Heart left ventricle (tissue), 16 donors: ENCODE measurements around the gene DDAH2. TPM values are rescaled to one million over a fixed set of nuclear protein-coding genes. Genes with fewer than 3 reads are reported as not detected.

Source experiments
- ATAC-seq, 4 donors: fragments of 200-7000 bp; cut with Tn5 transposase; one replicate each; pipeline ENCODE4 v1.9.1; 2020 to 2022; ENCODE audit warnings: moderate library complexity in 4 of 4, mild to moderate bottlenecking in 3 of 4, moderate number of reproducible peaks in 1 of 4
- DNase-seq, 5 donors: peaks; one replicate each; pipeline ENCODE4 v3.0.0-alpha.2; 2020
- H3K27ac ChIP-seq, 12 donors: fragments of 200-600 bp; sonication (generic) in 4 of 12; one replicate each; pipeline versions ENCODE4 v1.5.0 to v1.8.0; 2016 to 2022; ENCODE audit warnings: mild to moderate bottlenecking in 2 of 12
- H3K27me3 ChIP-seq, 9 donors: fragments of 200-600 bp; sonication (generic) in 2 of 9; one replicate each; pipeline versions ENCODE4 v1.5.1 to v1.8.0; 2016 to 2022; ENCODE audit warnings: mild to moderate bottlenecking in 3 of 9
- H3K36me3 ChIP-seq, 9 donors: fragments of 200-600 bp; sonication (generic) in 2 of 9; one replicate each; pipeline versions ENCODE4 v1.5.0 to v1.8.0; 2018 to 2022; ENCODE audit warnings: mild to moderate bottlenecking in 2 of 9
- H3K4me1 ChIP-seq, 12 donors: fragments of 200-600 bp; sonication (generic) in 4 of 12; one replicate each; pipeline versions ENCODE4 v1.5.0 to v1.8.0; 2016 to 2022; ENCODE audit warnings: mild to moderate bottlenecking in 3 of 12
- H3K4me3 ChIP-seq, 12 donors: fragments of 200-600 bp; sonication (generic) in 4 of 12; one replicate each; pipeline versions ENCODE4 v1.5.0 to v1.8.0; 2017 to 2022; ENCODE audit warnings: mild to moderate bottlenecking in 9 of 12, moderate library complexity in 4 of 12
- H3K9me3 ChIP-seq, 12 donors: fragments of 200-600 bp; sonication (generic) in 4 of 12; one replicate each; pipeline versions ENCODE4 v1.5.0 to v1.8.0; 2016 to 2022; ENCODE audit warnings: mild to moderate bottlenecking in 1 of 12
- POLR2A ChIP-seq, 2 donors: fragments of 450-650 bp; IDR thresholded peaks; one replicate each; pipeline ENCODE4 v1.6.1; 2017; ENCODE audit warnings: antibody characterized with exemption in 2 of 2, mild to moderate bottlenecking in 2 of 2, moderate library complexity in 2 of 2
- WGBS, 4 donors: extraction: QIAGEN DNeasy Blood & Tissue Kit in 2 of 4; methylation state at CpG; one replicate each; pipeline versions ENCODE4 v1.1.5 to v1.1.7; 2013 to 2018; 5-methylcytosine and 5-hydroxymethylcytosine counted together
- intact Hi-C, 10 donors: fragments of 100-400 bp; cut with DNase I; formaldehyde crosslinking; loops; one replicate each; pipeline versions ENCODE4 v1.11.1 to v1.14.2; 2022
- polyA plus RNA-seq, 2 donors: library from polyadenylated mRNA; stranded (reverse); fragments of 200-250 nt; gene quantifications; one replicate each; pipeline ENCODE4 v1.2.3, GENCODE V29; 2013
- total RNA-seq, 9 donors: library from RNA; depleted of rRNA in 2 of 9; stranded (reverse); fragments of >200 nt in 2 of 9; fragmentation: NEBNext Ultra II Directional in 3 of 9; extraction: Animal tissue kit (Norgen Biotek cat#: 25700) in 3 of 9; gene quantifications; one replicate each; pipeline versions ENCODE4 v1.1.0 to v1.2.4, GENCODE V29; 2016 to 2023
- TF ChIP-seq, protein P1 (sequence below), 12 donors: fragments of 200-600 bp; sonication (generic) in 4 of 12; IDR thresholded peaks; one replicate each; pipeline versions ENCODE4 v1.5.0 to v1.8.0; 2018 to 2022; ENCODE audit warnings: antibody characterized with exemption in 12 of 12, mild to moderate bottlenecking in 5 of 12
- donor health status: ischemic (EF 13 %, LVEDD 7.1; RV severe dilation, severe dysfunction).
- donor health status: healthy with polysubstance abuse.
- donor health status: DM: no; HTN: yes; CAD: no.
- donor health status: DM: no; HTN: no; CAD: no.
- donor health status: ischemic (EF 25% LVEDD 6.9; RV normal size, moderate dysfunction).
- donor health status: ischemic (EF 25% LVEDD 5.7; RV mildly dilated, moderate dysfunction).
- donor health status: healthy.
- donor health status: DM: yes; HTN: yes; CAD: no.
- donor health status: ischemic (EF 35%, LVEDD 5.7; RV mildly dilated, moderate dysfunction).
- donor health status: nonischemic (EF 11% LVEDD 7.7; RV severe dilation, severe dysfunction).
- donor health status: DM: yes; HTN: yes; CAD: no.
- donor health status: PGD.
- donor health status: ischemic (EF 29% LVEDD 5.4; RV normal size, mild dysfunction).
- donor health status: nonischemic (EF 23%, LVEDD 6.1; RV moderate dilation, normal function).

Gene DDAH2
- total and polyA plus RNA-seq, 11 donors = 42.3 to 80.5 (median 56.8) TPM

DNA sequence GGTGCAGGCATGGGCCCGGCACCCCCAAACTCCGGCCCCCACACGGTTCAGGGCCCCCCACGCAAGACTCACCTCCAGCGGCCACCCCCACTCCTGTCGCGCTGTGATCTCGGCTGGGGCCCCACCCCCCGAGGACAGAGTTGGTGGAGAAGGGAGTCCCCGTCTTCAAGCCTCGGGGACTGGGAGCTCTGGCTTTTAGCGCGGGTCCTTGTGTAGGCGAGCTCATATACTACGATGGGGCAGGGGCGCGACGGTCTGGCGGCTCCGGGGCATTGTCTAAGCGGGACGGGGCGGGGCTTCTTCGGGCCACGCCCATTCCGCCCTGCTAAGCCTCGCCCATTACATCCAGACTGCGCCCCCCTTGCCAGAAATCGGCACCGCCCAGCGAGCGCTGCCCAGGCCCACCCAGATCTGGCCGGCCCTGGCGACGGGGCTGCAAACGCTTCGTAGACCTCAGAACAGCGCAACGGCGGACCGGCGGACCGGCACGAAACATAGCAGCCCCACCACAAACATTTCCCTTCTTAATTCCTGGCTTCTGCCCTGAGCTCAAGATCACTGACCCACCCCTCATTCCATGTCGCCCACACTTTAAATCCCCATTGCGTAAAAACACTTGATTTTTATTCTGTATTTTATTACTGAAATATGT, 1.0 kb upstream of the DDAH2 start:
- intact Hi-C loops = loop anchor here in 8 of 10 donors (2.0 to 10.0 kb wide), 10 partner anchors 27 to 105 kb away; partner anchors contain the start of genes LY6G5C (in 3 of the 8), ABHD16A (in 2 of the 8), HSPA1B (in 1 of the 8) and SAPCD1 (in 1 of the 8)
- WGBS, 4 donors = 2 to 4% (median 2%) methylated on average over 39 to 46 of the region's 46 CpGs

DNA sequence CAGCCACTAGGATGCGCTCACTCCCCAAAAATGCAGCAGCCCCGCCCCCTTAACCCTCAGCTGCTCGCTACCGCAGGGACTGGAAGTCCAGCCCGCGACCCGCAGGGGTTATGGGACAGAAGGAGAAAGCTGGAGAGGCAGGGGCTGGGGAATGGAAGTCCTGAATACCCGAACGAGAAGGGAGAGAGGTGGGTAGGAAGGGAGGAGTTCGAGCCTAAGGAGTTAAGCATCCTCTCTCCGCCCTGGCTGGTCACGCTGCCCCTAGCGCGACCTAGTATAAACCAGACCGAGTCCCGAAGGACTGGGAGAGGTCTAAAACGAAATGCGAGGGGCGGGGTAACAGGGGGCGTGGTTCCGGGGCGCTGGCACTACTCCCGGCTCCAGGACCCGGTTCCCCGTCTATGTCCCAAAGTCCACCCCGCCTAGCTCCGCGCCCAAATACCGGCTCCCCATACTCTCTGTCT, 448 bp upstream of the DDAH2 start:
- Histone ChIP-seq H3K9me3 (no peaks in the 10 kb centered on the region), H3K36me3 (peaks cover 3 to 76% (median 61%) of the 10 kb centered on the region in 9 donors)

More for the DNA sequence above, 1.0 kb upstream of the DDAH2 start:
- Histone ChIP-seq H3K4me3 (peak overlapping the region; percentile 52 to 95 (median 76)), H3K9me3 (no peaks in the 10 kb centered on the region), H3K4me1 (peaks cover 5 to 87% (median 36%) of the 10 kb centered on the region in 12 donors), H3K27ac (peak overlapping the region; percentile 70 to 99 (median 97)), H3K27me3 (no peaks in the 10 kb centered on the region), H3K36me3 (peaks cover 3 to 77% (median 61%) of the 10 kb centered on the region in 9 donors)
- DNase-seq (peak; percentile 90 to 95 (median 94)), ATAC-seq (peak; percentile 82 to 87 (median 84))
- TF ChIP-seq, protein P1, sequence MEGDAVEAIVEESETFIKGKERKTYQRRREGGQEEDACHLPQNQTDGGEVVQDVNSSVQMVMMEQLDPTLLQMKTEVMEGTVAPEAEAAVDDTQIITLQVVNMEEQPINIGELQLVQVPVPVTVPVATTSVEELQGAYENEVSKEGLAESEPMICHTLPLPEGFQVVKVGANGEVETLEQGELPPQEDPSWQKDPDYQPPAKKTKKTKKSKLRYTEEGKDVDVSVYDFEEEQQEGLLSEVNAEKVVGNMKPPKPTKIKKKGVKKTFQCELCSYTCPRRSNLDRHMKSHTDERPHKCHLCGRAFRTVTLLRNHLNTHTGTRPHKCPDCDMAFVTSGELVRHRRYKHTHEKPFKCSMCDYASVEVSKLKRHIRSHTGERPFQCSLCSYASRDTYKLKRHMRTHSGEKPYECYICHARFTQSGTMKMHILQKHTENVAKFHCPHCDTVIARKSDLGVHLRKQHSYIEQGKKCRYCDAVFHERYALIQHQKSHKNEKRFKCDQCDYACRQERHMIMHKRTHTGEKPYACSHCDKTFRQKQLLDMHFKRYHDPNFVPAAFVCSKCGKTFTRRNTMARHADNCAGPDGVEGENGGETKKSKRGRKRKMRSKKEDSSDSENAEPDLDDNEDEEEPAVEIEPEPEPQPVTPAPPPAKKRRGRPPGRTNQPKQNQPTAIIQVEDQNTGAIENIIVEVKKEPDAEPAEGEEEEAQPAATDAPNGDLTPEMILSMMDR (IDR thresholded peaks at IDR 0.05) = peak in 1 of 12 donors; percentile 6
- TF ChIP-seq POLR2A (IDR thresholded peaks at IDR 0.05) = peak; percentile 12 to 75

DNA sequence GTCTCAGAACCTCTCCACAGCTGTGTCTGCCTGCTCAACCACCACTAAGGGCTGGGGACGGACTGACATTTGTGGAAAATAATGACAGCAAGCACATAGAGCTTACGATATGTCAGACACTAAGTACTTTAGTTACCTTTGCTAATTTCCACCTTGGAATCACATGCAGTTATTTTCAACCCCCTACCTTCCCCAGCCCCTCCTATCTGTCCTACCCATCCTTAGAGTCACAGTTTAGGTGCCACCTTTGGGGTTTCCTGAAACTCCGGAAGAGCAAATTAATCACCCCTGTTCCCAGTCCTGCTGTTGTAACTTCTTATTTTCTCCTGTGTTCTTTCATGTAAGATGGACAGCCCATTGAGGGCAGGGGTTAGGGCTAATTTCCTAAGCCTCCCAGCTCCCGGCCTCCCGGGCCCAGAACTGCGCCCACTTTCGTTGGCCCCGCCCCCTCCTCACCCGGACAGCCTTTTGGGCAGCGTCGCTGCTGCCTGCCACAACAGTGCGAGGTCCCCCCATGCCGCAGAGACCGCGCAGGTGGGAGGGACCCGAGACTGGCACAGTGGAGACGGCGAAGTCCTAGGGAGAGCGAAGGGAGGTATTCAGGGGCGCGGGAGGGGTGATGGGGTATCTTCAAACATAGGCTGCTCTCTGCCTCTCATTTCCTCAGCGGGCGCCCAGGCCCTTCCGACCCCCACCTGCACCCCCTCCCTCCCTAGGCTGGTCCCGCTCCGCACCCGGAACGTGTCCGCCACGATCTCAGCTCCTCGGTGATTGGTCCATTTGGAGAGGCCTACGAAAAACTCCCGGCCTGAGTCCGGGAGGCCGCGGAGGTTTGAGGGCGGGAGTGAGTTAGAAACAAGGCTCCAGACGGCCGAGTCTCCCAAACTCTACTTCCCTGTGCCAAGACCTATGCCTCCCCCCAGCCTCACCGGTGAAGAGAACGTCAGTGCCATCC, 1.1 kb downstream of the DDAH2 start:
- intact Hi-C loops = loop anchor here in 7 of 10 donors (2.0 to 5.0 kb wide), 5 partner anchors 25 to 104 kb away; partner anchors contain the start of genes LY6G5C (in 3 of the 7), ABHD16A (in 2 of the 7) and SAPCD1 (in 1 of the 7)
- Histone ChIP-seq H3K36me3 (peaks cover 3 to 60% (median 48%) of the 10 kb centered on the region in 9 donors), H3K27me3 (no peaks in the 10 kb centered on the region), H3K27ac (peak overlapping the region in 11 of 12 donors; percentile 37 to 99 (median 97)), H3K9me3 (no peaks in the 10 kb centered on the region), H3K4me1 (peaks cover 0 to 69% (median 23%) of the 10 kb centered on the region in 12 donors), H3K4me3 (peak overlapping the region in 11 of 12 donors; percentile 63 to 95 (median 77))
- 70 to 82% (median 73%) methylated on average over 39 to 41 of the region's 41 CpGs for WGBS, 4 donors
- no peak for TF ChIP-seq POLR2A (IDR thresholded peaks at IDR 0.05)
- TF ChIP-seq, protein P1 (IDR thresholded peaks at IDR 0.05) = no peak
- ATAC-seq (no peak), DNase-seq (peak in 1 of 5 donors; percentile 68)

More for the DNA sequence above, 448 bp upstream of the DDAH2 start:
- TF ChIP-seq, protein P1 (IDR thresholded peaks at IDR 0.05) = peak in 7 of 12 donors; percentile 36 to 76 (median 54)
- TF ChIP-seq POLR2A (IDR thresholded peaks at IDR 0.05) = peak in 1 of 2 donors; percentile 57
- intact Hi-C loops = loop anchor here in 7 of 10 donors (2.0 to 5.0 kb wide), 5 partner anchors 27 to 103 kb away; partner anchors contain the start of genes LY6G5C (in 3 of the 7), ABHD16A (in 2 of the 7) and SAPCD1 (in 1 of the 7)
- 0 to 1% (median 1%) methylated on average over 28 to 29 of the region's 29 CpGs for WGBS, 4 donors
- peak; percentile 93 to 95 (median 93) for DNase-seq
- peak; percentile 89 to 91 (median 89) for ATAC-seq
- H3K27ac ChIP-seq = peak overlapping the region; percentile 70 to 99 (median 97)
- no peaks in the 10 kb centered on the region for H3K27me3 ChIP-seq
- H3K4me3 ChIP-seq = peak overlapping the region; percentile 52 to 95 (median 76)
- peaks cover 4 to 85% (median 33%) of the 10 kb centered on the region in 12 donors for H3K4me1 ChIP-seq
